Stromal cell of bone marrow (primary cell): ENCODE results near the gene KIT.
A peak's percentile ranks its signal among the peaks of the same experiment; 100 is the strongest.

Experiments used
- DNase-seq: peaks from one replicate; pipeline ENCODE4 v3.0.0-alpha.2; 2012; ENCODE audit warnings: low read depth

The KIT gene

GRCh38 chr4:54745031-54745770 lies 87.4 kb downstream of the KIT start:
- DNase-seq = peak; percentile 2

GRCh38 chr4:54746218-54746617 lies 88.5 kb downstream of the KIT start:
- DNase-seq = peak; percentile 21

DNA sequence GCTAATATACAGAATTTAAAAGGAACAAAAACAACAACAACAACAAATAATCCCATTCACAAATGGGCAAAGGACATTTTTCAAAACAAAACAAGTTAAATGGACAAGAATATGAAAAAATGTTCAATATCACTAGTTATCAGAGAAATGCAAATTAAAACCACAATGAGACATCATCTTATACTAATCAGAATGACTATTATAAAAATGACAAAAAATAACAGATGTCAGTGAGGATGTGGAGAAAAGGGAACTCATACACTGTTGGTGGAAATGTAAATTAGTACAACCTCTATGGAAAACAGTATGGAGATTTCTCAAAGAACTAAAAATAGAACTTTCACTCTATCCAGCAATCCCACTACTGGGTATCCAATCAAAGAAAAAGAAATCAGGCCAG lies 92.6 kb downstream of the KIT start:
- no peak for DNase-seq

- no peak for DNase-seq
Observed at GRCh38 chr4:54754394-54754793, 96.6 kb downstream of the KIT start.

DNA sequence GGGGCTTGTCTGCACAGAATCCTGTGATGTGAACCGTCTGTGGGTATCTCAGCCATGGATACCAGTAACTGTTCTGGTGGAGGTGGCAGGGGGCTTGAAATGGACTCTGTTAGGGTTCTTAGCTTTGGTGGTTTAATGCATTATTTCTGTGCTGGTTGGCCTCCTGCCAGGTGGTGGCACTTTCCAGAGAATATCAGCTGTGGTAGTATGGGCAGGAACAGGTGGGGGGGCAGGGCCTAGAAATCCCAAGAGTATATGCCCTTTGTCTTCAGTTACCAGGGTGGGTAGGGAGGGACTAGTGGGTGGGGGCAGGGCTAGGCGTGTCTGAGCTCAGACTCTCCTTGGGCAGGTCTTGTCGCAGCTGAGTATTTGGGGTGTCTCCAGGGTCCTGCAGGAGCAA lies 106.7 kb downstream of the KIT start:
- no peak for DNase-seq

- no peak for DNase-seq
Observed at GRCh38 chr4:54767376-54767775, 109.6 kb downstream of the KIT start.

- DNase-seq = no peak
Observed at GRCh38 chr4:54773022-54773421, 115.3 kb downstream of the KIT start.

- DNase-seq = no peak
Observed at GRCh38 chr4:54779036-54779435, 121.3 kb downstream of the KIT start.

GRCh38 chr4:54779476-54780148 lies 121.9 kb downstream of the KIT start:
- DNase-seq = no peak

- no peak for DNase-seq
Observed at GRCh38 chr4:54780149-54780495, 122.4 kb downstream of the KIT start.

- no peak for DNase-seq
Observed at GRCh38 chr4:54781756-54782155, 124.0 kb downstream of the KIT start.

- no peak for DNase-seq
Observed at GRCh38 chr4:54783402-54784110, 125.8 kb downstream of the KIT start.

- peak; percentile 84 for DNase-seq
Observed at GRCh38 chr4:54784161-54784671, 126.5 kb downstream of the KIT start.
